Astrocyte (in vitro differentiated cells and primary cell): ENCODE measurements around the gene PPA2.

ENCODE experiments used
- CTCF ChIP-seq: IDR thresholded peaks from 2 replicates; pipeline ENCODE4 v1.5.1; 2011; ENCODE audit warnings: low read depth, mild to moderate bottlenecking, inconsistent platforms, low read length, moderate library complexity; ENCODE audit not compliant: insufficient read depth
- EZH2 ChIP-seq: IDR thresholded peaks from 2 replicates; pipeline ENCODE4 v1.6.1; 2012; ENCODE audit warnings: mild to moderate bottlenecking, low read length, inconsistent platforms; ENCODE audit not compliant: insufficient read depth

DNA sequence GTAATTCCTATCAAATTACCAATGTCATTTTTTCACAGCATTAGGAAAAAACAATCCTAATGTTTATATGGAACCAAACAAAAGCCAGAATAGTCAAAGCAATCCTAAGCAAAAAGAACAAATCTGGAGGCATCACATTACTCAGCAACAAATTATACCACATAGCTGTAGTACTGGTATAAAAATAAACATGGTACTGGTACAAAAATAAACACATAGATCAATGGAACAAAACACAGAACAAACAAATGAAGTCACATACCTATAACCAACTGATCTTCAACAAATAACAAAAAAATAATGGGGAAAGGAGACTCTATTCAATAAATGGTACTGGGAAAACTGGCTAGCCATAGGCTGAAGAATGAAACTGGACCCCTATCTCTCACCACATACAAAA is 37.4 kb downstream of the PPA2 start:
- no peak for TF ChIP-seq CTCF
- no peak for TF ChIP-seq EZH2
